K562 (cell line): ENCODE results near the gene ZRANB3.

Source experiments
- CEBPB ChIP-seq: fragments of 450-650 bp; IDR thresholded peaks from 2 replicates; pipeline ENCODE4 v1.6.1; 2016; ENCODE audit warnings: missing genetic modification characterization, missing compliant biosample characterization
- CTCF ChIP-seq, 3 experiments: IDR thresholded peaks in 2 of 3; conservative IDR thresholded peaks in 1 of 3; 2 replicates each; pipeline ENCODE4 v1.5.1; 2011 to 2012; ENCODE audit warnings: low read length in 3 of 3, mild to moderate bottlenecking in 3 of 3, control low read depth in 2 of 3, improper control_type of control experiment in 1 of 3, inconsistent platforms in 1 of 3, low read depth in 1 of 3, mixed read lengths in 1 of 3, moderate library complexity in 1 of 3; ENCODE audit not compliant: insufficient read depth in 2 of 3
- POLR2A ChIP-seq: fragments of 450-650 bp; conservative IDR thresholded peaks from 2 replicates; pipeline ENCODE4 v1.6.1; 2016
- PTRF ChIP-seq: fragments of 450-650 bp; IDR thresholded peaks from 2 replicates; pipeline ENCODE4 v1.6.1; 2016; ENCODE audit warnings: mild to moderate bottlenecking, missing genetic modification characterization, missing compliant biosample characterization
- SNRNP70 ChIP-seq: fragments of 200-400 bp; formaldehyde crosslinking; optimal IDR thresholded peaks from 2 replicates; pipeline ENCODE3; 2017; ENCODE audit warnings: low read depth, low read length
- USF2 ChIP-seq: sonication (generic); formaldehyde crosslinking; IDR thresholded peaks from 2 replicates; pipeline ENCODE4 v1.5.0; 2020; ENCODE audit warnings: missing genetic modification reagents
- ZNF639 ChIP-seq, 2 experiments: fragments of 200-800 bp in 1 of 2; sonication (Bioruptor generic) in 1 of 2; sonication (generic) in 1 of 2; formaldehyde crosslinking in 1 of 2; IDR thresholded peaks in 1 of 2; conservative IDR thresholded peaks in 1 of 2; 2 replicates each; pipeline versions ENCODE4 v1.5.0 to v1.6.1; 2016 to 2020; ENCODE audit warnings: missing compliant biosample characterization in 1 of 2, missing genetic modification characterization in 1 of 2, missing genetic modification reagents in 1 of 2
- TF ChIP-seq, protein P1 (sequence below): fragments of 250-450 bp; sonication (Bioruptor Pico); IDR thresholded peaks from 2 replicates; pipeline ENCODE4 v1.5.0; 2021; ENCODE audit warnings: mild to moderate bottlenecking, borderline replicate concordance

DNA sequence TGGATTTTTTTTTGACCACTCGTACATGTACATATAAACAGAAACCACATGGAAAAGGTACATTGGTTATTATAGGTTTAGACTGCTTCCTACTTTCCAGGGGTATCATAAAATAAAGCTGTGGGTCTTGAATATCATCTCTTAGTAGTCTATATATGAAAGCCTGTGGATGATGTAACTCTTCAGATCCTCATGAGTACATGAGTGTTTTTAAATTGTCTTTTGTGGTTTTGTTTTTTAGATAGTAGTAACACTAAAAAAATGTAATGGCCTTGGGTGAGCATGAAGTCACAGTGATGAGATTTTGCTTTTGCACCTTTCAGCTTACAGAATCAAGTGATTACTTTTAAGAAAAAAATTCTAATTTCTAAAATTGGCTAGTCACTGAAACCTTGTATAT lies 398.7 kb downstream of the ZRANB3 start:
- no peak for TF ChIP-seq USF2 (CRISPR knock-in tag)
- TF ChIP-seq, protein P1, sequence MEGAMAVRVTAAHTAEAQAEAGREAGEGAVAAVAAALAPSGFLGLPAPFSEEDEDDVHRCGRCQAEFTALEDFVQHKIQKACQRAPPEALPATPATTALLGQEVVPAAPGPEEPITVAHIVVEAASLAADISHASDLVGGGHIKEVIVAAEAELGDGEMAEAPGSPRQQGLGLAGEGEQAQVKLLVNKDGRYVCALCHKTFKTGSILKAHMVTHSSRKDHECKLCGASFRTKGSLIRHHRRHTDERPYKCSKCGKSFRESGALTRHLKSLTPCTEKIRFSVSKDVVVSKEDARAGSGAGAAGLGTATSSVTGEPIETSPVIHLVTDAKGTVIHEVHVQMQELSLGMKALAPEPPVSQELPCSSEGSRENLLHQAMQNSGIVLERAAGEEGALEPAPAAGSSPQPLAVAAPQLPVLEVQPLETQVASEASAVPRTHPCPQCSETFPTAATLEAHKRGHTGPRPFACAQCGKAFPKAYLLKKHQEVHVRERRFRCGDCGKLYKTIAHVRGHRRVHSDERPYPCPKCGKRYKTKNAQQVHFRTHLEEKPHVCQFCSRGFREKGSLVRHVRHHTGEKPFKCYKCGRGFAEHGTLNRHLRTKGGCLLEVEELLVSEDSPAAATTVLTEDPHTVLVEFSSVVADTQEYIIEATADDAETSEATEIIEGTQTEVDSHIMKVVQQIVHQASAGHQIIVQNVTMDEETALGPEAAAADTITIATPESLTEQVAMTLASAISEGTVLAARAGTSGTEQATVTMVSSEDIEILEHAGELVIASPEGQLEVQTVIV (CRISPR knock-in tag): no peak
- no peak for TF ChIP-seq SNRNP70
- no peak for TF ChIP-seq CEBPB (tag)
- no peak for TF ChIP-seq CTCF (IDR thresholded peaks at IDR 0.05 in 2 of 3, conservative IDR thresholded peaks at IDR 0.05 in 1 of 3; ENCODE audit: insufficient read depth in 2 of 3, low read depth in 1 of 3, low read length in 3 of 3)
- TF ChIP-seq ZNF639 (CRISPR knock-in tag; conservative IDR thresholded peaks at IDR 0.05 in 1 of 2, IDR thresholded peaks at IDR 0.05 in 1 of 2): no peak
- no peak for TF ChIP-seq POLR2A
- no peak for TF ChIP-seq PTRF (tag)
